Inflammatory macrophage (primary cell): ENCODE measurements around the gene BEND2.
A peak's percentile ranks its signal among the peaks of the same experiment; 100 is the strongest.
"Not testable (repeated sequence)": the region's sequence is repeated elsewhere in the genome, so short reads cannot be mapped to it uniquely, and the experiment has no call there.

Experiments
- DNase-seq, 2 donors: peaks; one replicate each; pipeline ENCODE4 v3.0.0-alpha.2; 2020 to 2022
- total RNA-seq, 18 experiments: gene quantifications; one replicate each; lab custom pipeline; 2026; ENCODE audit warnings: mixed read lengths in 6 of 18, inconsistent platforms in 2 of 18; lab: John Stamatoyannopoulos, UW

The BEND2 gene
- 0 to 0.12 (median 0) reads per million in 18 experiments for total RNA-seq

DNA sequence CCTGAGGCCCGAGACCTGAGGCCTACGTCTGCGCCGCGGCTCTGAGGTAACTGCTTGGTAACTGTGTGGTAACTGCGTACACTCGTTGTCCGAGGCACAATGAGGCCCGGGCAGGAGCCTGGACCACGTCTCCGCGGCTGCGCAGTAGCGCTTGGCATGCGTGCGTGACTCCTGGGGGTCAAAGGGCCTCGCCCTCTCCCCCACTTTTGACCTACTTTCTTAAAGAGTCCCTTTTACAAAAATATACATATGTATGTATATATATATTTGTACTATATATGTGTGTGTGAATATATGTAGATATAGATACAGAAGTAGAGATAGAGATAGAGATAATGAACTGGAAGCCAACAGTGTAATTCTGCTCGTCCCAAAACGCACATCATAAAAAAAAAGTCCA is at the start of gene BEND2:
Gene BEND2, minus strand, starts transcription at position 101 of the 400 bp plus-strand sequence. CDS start 136 bp downstream, outside the sequence.
- DNase-seq: no peak

DNA sequence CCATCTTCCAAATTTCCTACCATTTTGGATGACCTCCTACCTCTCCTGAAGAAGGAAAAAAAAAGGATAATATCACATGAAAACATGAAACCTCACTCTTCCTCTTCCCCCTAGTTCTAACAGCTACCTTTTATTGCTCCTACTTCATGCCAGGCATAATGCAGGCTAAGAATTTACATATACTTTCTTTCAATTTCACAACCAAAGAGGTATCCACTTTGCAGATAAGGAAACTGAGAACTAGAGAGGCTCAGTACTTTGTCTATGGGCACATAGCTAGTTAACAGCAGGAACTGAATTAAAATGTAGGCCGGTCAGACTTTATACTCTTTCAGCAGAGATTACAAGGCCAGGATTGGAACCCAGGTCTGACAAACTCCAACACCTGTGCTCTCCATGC is 34.4 kb upstream of the BEND2 start:
- no peak for DNase-seq

DNA sequence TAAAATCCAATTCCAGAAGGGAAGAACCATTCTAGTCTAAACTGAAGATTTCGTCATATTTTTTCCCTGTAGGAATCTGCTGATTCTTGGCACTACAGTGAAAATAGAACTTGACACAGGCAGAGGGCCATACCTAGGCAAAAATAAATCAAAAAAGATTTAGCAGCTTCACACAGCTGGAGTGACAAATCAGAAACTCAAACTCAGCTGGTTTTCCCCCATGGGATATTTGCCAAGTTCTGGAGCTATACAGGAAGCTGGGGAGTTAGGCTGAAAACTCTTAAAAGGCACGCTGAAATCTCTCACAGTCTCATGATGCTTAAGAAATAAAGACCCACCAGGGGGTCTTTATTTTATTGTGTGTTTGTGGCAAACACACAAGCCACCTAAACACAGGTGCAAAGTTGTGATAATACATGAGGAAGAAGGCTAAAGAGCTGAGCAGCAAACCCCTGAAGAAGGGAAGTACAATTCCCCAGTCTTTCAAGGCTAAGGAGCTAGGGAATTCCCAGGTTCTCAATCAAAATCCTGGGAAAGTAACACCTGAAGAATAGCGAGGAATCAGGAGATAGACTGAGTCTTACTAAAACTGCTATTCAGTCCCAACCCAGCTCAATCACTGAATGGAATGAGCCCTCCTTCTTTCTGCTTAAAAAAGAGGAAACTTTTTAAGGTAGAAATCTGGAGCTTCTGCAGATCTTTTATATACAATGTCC is 32.1 kb upstream of the BEND2 start:
- no peak for DNase-seq

DNA sequence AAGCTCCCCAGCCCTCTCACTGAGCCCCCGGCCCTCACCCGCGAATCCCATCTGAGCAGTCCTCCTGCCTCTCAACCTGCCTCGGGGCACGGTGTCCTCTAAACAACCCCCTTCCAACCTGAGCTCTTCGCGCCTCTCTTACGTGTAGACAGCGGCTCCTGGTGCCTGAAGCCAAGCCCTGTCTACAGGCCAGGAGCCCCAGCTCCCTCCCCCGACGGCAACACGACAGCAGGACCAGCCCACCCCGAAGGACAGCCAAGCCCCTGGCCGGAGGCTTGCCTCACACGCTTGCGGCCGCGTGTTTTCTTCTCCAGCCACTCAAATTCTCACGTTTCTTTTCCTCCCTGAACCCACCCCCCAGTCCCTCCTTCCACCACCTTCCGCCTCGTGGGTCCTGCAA is 9.0 kb upstream of the BEND2 start:
- DNase-seq: not testable (repeated sequence)

DNA sequence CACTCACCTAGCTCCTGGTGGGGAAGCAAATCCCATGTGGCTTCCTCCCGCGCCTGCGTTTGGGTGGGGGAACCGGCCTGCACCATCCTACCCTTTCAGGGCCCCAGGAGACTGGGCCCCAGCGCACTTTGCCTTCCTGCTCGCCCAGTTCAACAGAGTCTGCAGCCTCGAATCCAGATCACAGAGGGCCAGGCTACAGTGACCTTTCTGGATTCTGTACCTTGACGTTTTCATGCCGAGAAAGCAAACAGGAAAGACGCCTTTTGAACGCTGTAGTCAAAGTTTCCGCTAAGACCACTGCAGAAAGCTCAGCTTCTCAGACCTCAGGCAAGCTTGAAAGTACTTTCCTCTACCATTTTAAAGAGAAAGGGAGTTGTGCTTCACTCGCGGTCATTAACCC is 7.4 kb upstream of the BEND2 start:
- DNase-seq: no peak

DNA sequence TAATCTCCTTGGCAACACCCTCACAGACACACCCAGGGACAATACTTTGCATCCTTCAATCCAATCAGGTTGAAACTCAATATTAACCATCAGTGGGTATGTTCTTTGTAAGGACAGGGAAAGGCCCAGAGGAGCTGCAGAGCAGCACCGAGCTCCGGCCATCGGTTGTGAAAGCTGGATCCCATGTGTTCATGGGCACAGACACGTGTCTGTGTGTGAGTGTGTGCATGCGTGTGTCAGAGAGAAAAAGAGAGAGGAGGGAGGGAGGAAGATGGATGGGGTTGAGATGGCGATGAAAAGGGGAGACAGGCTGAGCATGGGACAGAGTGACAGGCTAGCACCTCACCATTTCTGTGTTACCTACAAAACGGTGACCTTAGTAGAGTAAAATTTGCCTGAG is 6.8 kb upstream of the BEND2 start:
- no peak for DNase-seq

DNA sequence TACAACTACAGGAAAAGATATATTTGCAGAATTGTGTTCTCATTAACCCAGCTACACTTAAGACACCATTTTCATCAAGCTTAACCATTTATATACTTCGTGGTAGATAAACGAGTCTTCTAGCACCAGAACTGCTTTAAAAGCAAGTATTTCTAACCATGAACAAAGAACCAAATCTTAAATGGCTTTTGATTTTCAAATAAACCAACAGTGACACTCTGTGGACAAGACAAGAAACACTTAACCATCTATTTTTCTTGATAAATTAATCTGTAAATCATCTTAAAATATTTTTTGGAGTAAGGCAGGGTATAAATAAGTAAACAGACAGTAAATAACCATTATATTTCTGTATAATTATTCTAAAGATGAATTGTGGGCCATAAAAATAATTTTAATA is 10.2 kb downstream of the BEND2 start:
- DNase-seq: peak in 1 of 2 donors; percentile 3

DNA sequence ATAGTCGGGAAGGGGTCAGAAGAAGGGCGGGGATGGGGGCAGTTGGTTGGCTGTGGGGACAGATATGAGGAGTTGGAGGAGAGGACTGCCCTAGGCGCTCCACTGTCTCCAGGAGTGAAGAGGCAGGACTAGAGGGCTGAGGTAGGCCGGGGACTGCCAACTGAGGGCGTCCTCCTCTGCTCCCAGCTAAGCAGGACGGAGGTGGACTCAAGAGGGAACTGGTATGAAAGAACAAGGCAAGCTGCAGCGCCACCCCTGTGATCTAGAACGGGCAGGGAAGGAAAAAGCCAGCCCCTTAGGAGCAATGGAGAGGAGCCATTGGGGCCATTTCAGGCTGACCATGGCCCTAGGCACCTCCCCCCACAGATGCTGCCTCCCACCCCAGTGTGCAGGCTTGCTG is 14.0 kb downstream of the BEND2 start:
- no peak for DNase-seq

DNA sequence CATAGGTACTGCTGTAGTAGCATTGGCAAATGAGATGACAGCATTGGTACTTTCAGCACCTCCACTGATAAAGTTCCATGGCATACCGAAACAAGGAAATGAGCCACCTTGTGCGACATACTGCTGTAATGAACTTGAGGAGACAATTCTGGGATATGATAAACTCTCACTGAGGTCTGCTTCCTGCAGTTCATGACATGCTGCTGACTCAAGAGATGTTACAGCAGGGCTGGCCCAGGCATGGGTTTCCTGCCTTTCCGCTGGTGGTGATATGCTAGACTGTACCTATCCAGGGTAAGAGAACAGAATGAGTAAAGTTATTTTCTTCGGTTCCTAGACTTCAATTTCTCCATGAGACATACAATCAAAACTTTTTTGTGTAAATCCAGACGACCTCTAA is 17.1 kb downstream of the BEND2 start:
- no peak for DNase-seq

DNA sequence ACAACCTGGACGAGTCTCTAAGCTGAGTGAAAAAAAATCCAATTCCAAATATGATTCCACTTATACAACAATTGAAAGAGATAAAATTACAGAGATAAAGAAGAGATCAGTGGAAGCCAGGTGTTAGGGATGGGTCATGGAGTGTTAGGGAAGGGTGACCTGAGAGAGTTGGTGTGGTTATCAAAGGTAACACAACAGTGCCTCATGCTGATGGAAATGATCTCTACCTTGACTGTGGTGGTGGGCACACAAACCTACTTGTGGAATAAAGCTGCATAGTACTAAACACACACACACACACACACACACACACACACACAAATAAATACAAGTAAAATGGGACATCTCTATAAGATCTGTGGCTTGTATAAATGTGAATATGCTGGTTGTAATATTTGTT is 26.0 kb downstream of the BEND2 start:
- DNase-seq: no peak

DNA sequence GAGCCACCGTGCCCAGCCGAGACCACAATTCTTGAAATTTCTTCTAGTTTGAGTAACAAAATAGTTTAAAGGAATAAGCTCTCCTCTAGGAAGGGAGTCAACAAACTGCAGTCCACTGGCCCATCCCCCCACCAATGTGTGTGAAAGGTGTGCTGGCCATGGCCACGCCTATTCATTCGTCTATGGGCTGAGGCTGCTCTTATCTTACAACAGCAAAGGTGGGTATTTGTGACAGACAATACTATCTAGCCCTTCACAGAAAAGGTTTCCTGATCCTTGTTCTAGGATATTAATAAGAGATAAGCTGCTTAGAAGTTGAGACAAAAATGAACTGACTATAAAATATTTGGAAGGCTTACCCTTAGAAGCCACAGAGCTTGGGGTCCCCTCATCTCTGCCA is 41.2 kb downstream of the BEND2 start:
- no peak for DNase-seq

DNA sequence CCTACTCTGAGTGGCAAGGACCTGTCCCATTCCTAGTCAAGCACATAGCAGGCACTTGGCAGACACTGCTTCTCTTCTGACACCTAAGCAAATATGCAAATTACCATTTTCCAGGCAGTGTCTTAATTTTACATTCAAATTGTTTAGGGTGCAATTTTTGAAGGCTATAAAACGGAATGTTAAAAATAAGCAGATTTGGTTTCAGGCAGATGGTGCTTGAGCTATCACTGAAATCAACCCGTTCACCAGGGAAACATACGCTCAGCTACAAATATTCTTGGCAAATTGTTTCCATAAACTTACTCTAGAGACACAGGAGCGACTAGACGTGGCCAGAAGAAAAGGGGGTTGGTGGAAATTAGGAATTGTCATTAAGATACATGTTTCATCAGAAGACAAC is 45.7 kb downstream of the BEND2 start:
- no peak for DNase-seq

DNA sequence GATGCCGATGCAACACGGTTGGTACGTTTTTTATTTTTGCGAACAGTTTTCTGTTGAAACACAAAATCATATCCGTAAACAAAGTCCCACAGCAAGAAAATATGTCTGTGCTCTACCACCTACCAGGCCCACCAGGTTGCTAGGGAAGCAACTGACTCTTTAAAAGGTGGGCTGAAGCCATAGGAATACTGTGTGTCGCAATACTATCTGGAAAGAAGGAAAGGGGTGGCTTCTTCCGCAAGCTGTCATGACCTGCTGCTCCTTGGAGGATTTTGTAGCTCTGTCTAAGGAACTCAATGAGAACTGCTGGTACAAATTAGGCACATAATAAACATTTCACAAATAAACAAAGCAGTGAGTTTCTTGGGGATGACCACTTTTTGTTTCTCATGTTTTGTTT is 46.5 kb downstream of the BEND2 start:
- DNase-seq: no peak

DNA sequence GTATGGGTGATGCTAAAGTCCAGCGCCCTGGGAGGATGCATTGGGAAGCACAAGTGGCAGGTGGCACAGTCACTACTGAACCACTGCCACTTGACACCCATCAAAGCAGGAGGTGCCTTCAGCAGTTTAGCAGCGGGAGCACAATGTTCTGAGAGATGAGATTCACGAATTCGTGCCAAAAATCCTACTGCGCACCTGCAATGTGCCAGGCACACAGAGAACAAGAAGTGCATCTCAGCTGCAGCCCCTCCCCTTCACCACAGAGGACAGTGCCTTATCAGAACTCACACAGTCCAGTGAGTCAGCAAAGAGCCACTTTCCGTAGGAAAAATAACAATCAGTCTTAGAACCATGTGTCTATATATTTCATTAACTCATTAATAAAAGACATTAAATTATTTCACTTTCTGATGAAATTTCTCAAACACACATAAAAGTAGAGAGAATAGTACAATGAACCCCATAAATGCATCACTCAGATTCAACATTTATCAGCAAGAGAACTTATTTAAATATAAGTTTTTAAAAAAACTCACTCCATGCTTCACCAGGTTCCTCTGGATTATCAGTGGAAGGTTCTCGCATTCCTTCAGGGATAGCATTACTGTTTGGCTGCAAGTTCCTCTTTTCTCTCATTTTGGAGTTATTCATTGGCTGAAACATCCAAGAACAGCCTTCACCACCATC is 47.0 kb downstream of the BEND2 start:
- DNase-seq: no peak

DNA sequence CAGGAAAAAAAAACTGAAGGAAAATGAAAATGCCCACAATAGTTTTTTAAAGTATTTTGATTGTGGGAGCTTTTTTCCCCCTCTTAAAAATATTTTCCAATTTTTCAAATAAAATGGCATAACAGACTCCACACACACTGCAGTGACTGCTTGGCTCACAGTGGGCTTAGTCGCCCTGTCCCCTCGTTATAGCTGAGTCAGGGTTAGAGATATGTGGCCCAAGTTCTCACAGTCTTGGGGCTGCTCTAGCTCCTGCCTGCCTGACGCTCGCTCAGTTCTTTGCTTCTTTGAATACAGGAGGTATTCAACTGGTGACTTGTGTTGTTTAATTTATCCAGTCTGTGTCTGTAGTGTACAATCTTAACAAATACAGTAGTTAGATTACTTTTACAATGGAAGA is 47.7 kb downstream of the BEND2 start:
- DNase-seq: no peak

DNA sequence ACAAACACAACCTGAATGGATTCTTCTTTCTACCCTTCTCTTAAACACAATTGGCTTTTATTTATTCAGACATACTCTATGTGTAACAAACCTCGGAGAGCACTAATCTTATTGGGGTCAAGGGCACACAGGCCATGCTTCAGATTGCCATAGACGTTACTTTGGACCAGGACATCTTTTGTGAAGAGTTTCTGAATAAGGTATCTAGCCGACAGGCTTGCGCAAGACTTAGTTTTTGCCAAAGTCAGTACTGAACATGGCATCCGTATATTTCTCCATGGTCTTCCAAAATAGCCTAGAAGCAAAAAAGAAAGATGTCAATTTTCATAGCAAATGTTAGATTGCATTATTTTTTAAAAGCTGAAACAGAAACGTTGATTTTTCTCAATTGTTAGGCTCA is 49.8 kb downstream of the BEND2 start:
- DNase-seq: no peak

DNA sequence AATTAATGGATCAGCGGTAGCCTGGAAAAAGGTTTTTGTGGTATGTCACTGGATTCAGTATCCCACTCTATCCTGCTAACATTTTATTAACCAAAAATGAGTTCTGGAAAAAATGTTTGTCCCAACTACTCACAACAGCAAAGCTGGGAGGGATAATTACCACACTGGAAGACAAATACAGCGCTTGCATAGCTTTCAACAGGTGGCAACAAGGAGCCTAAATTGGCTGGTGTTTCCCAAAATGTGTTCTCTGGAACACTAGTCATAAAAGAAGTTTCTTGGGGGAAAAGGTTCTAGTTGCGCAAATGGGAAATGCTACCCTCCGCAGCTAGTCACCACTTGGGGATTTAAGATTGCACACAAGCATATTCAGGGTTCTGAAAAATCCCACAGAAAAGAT is 54.6 kb downstream of the BEND2 start:
- no peak for DNase-seq

DNA sequence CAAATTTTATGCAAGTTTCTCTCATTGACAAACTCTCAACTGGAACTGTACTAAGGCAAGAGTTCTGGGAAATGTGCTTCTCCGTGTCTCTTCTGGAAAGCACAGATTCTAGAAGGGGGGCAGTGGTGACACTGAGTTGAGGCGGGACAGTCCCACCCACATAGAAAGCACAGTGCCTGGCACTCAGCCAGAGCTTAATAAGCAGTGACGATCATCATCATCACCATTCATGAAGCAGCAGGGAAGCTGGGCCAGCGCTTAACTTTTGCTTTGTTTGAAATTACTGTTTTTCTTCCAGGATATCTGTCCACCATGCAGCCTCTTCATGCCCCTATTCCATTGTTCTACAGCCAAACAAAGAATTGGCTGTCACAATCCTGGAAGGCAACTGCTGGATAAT is 60.3 kb downstream of the BEND2 start:
- no peak for DNase-seq

DNA sequence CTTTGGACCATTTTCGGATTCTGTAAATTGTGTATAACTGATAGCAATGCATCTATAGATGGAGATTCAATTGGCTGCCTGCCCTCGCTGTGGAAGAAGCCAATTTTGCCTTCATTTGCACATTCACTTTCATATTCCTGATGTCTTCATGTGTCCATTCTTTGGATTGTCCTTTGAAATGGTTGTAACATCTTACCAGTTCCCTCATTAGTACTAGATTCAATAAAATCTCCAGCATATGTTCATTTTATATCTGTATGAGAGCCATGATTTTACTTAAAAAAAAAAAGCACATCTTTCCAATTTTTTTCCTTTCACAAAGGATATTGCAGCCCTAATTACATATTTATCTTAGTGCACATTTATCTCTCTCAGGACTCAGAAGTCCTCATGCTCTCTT is 61.7 kb downstream of the BEND2 start:
- DNase-seq: no peak

DNA sequence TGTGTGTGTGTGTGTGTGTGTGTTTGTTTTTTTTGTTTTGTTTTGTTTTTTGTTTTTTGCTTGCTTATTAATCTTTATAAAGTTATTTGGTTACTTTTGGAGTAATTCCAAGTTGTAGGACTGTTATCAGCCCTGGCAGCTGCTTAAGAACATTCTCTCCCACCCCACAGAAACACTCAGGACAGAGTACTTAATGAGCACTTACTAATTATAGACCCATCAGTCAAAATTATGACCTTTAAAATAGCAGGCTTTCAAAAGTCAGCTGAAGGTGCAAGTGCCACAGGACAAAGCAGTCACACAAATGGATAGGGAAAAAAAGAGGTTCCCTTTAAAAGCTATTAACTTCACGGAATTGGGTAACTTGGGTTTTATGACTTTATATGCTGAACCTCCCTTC is 69.0 kb downstream of the BEND2 start:
- DNase-seq: no peak

DNA sequence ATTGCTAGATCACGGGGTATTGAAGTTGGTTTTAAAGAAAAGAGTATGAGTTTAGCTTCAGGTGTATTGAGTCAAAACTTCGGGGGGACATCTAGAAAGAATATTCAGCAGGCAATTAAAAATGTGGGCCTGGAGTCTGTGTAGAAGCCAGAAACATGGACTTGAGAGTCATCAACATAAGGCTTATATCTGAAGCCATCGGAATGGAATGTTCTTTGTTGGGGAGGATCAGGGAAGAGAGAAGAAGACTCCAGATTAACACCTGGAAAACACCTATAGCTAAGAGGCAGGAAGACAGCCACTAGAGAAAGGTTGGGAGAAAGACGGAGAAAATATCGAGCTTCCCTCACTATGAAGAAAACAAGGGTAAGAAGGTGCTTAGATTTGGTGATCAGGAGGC is 69.5 kb downstream of the BEND2 start:
- no peak for DNase-seq

DNA sequence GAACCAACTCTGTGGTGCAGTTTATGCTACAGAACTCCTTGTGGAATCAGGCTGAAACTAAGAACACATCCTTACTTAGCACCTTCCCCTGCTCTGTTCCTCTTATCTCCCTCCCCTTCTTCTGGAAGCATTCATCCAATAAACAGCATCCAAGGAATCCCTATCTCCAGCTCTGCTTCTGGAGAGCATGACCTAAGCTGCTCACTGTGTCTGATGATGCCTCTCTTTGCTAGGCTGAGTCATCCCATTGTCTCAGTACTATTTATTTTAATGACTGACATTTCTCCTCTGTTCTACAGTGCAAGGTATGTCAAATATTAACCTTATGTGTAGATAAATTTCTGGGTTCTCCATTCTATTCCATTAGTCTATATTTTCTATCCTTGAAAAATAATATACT is 71.2 kb downstream of the BEND2 start:
- no peak for DNase-seq

DNA sequence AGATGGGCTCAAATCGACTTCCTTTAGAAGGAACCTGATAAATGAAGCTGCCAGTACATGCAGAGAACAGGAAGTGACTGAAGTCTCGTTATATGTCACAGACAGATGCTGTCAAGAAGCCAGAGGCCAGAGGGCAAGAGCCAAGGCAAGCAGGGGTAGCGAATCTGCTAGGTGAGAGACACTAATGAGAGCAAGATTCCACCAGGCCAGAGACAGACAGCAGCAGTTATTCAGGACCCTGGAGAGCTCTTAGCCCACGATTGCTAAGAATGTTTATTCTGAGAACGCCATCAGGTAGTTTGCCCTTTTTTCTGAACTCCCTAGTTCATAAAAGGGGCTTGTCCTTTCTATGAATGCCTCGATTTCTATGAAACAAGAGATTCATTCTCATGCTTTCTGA is 73.7 kb downstream of the BEND2 start:
- DNase-seq: peak in 1 of 2 donors; percentile 1

DNA sequence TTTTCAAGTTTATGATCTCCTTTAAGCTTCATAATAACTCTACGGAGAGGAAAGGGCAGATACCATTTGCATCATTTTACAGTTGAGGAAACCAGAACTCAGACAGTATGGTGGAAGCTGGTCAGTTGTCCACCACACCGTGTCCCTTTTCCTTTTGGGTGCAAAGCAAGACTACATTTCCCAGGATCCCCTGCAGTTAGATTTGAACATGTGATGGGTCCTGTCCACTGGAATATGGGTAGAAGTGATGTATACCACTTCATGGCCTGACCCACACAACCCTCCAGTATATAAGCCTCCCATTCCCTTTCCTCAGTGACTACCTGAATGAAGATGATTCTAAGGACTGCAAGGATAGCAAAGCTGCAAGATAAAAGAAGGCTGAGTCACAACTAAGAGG is 74.7 kb downstream of the BEND2 start:
- no peak for DNase-seq

DNA sequence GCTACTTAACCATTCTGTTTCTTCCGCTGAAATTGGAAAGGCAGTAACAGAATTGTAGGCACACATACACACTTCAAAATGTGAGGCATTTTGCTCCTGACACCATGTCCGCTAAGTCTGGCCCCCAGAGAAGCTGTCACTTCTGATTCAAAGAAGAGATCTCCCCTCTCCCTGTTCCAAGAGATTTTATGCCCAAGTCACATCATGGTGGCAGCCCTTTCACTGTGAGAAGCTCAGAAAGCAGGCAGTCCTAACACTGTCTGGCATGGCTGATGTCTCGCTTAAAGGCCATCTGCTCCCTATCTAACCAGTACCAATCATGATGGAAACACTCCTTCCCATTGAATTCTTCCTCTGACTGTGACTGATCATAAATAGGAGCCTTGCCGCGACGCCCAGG is 83.9 kb downstream of the BEND2 start:
- DNase-seq: no peak
